OCI-LY3 (cell line): ENCODE data around the gene TOP3A.

Source experiments
- CTCF ChIP-seq: fragments of 200-600, 300-600 bp; sonication (generic); IDR thresholded peaks from 2 replicates; pipeline ENCODE4 v1.5.1; 2014; ENCODE audit warnings: antibody characterized with exemption, low read length, low read depth
- EZH2phosphoT487 ChIP-seq: fragments of 200-600 bp; shearing (Covaris generic); IDR thresholded peaks from 2 replicates; pipeline ENCODE4 v1.6.1; 2018; ENCODE audit warnings: antibody characterized with exemption, mixed run types, low read depth

DNA sequence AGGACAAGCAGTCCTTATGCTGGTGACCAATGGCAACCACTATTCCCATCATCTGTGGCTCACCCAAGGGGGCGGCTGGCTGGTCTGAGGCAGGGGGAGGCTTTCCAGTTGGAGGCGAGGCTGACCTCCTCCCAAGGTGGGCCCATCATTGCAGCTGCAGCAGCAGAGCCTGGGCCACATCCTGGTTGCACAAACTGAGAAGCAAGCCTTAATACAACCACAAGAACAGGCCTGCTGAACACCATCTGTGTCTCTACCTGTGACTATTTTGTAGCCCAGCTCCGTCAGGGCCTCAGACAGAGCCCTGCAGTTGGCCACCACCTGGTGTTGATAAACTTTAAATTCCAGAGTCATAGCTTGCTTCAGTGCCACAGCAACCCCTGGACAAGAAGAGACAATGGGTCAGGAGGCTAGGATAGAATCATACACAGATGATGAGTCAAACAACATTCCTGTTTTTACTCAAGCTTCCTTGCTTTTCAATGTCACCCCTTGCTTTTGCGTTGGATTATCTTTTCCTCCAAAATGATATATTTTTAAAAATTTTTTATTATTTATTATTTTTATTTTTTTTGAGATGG is 18.2 kb upstream of the TOP3A start:
- no peak for TF ChIP-seq CTCF
- no peak for TF ChIP-seq EZH2phosphoT487
